NCI-H345 (cell line): ENCODE measurements around the gene SYNRG.
A peak's percentile ranks its signal among the peaks of the same experiment; 100 is the strongest.

ENCODE experiments used
- DNase-seq: peaks from one replicate; lab custom pipeline; 2025; lab: John Stamatoyannopoulos, UW

Gene SYNRG

GRCh38 chr17:37605813-37606505, 3.3 kb downstream of the SYNRG start:
- no peak for DNase-seq

GRCh38 chr17:37605081-37605480, 4.1 kb downstream of the SYNRG start:
- no peak for DNase-seq

- no peak for DNase-seq
Measured at GRCh38 chr17:37604556-37604955, 4.7 kb downstream of the SYNRG start.

GRCh38 chr17:37598145-37598544, 11.1 kb downstream of the SYNRG start:
- DNase-seq, result no peak

GRCh38 chr17:37592291-37592690, 16.9 kb downstream of the SYNRG start:
- no peak for DNase-seq

- DNase-seq, result no peak
Measured at GRCh38 chr17:37585066-37585465, 24.2 kb downstream of the SYNRG start.

GRCh38 chr17:37576281-37576680, 32.9 kb downstream of the SYNRG start:
- no peak for DNase-seq

- DNase-seq, result no peak
Measured at GRCh38 chr17:37574427-37574826, 34.8 kb downstream of the SYNRG start.

GRCh38 chr17:37571674-37572073, 37.5 kb downstream of the SYNRG start:
- DNase-seq, result no peak

GRCh38 chr17:37570527-37571093, 38.6 kb downstream of the SYNRG start:
- DNase-seq, result peak; percentile 6

GRCh38 chr17:37568350-37569053, 40.7 kb downstream of the SYNRG start:
- no peak for DNase-seq

GRCh38 chr17:37567538-37567937, 41.7 kb downstream of the SYNRG start:
- no peak for DNase-seq

GRCh38 chr17:37567137-37567536, 42.1 kb downstream of the SYNRG start:
- DNase-seq, result no peak

- DNase-seq, result no peak
Measured at GRCh38 chr17:37564252-37564651, 45.0 kb downstream of the SYNRG start.

GRCh38 chr17:37562016-37562745, 47.0 kb downstream of the SYNRG start:
- DNase-seq, result no peak

GRCh38 chr17:37558299-37558698, 50.9 kb downstream of the SYNRG start:
- no peak for DNase-seq

- no peak for DNase-seq
Measured at GRCh38 chr17:37557482-37557881, 51.7 kb downstream of the SYNRG start.

- DNase-seq, result no peak
Measured at GRCh38 chr17:37555386-37555785, 53.8 kb downstream of the SYNRG start.

GRCh38 chr17:37553401-37553966, 55.7 kb downstream of the SYNRG start:
- DNase-seq, result no peak

- DNase-seq, result no peak
Measured at GRCh38 chr17:37551788-37552187, 57.4 kb downstream of the SYNRG start.

GRCh38 chr17:37547986-37548385, 61.2 kb downstream of the SYNRG start:
- no peak for DNase-seq

- no peak for DNase-seq
Measured at GRCh38 chr17:37546302-37546701, 62.9 kb downstream of the SYNRG start.
